Measurements from ENCODE around the gene FOXE3.

The FOXE3 gene

GRCh38 chr1:47459253-47459788, 43.2 kb downstream of the FOXE3 start:
- Histone ChIP-seq H3K27me3 (no peaks in the 10 kb centered on the region), H3K4me2 (no peak overlapping the region)

DNA sequence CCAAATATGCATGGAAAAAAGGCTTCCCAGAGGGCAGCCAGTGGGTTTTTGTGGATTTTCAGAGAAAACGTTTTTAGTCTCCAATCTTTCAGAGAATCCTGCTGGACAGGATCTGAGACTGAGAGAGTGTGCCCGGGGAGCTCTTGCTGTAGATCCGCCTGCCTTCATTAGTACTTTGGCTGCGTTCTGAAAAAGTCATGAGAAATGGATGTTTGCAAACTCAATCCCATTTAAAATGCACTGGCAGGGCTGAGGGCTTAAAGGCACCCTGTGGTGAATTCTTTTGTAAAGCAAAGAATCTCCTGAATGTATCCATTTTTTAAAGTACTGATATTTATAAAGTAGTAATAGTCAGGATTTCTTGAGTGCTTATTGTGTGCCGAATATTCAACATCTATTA, 44.0 kb downstream of the FOXE3 start:
- Histone ChIP-seq H3K4me1 (no peaks in the 10 kb centered on the region), H3K4me3 (no peak overlapping the region), H3K27me3 (no peaks in the 10 kb centered on the region), H3K36me3 (no peaks in the 10 kb centered on the region), H3K9ac (no peak overlapping the region), H4K20me1 (no peaks in the 10 kb centered on the region), H3K9me3 (replicated peaks in 1 of 11) (no peaks in the 10 kb centered on the region; a peak in 1 of 22 replicates), H3K4me2 (no peak overlapping the region), H3K27ac (no peak overlapping the region)
- TF ChIP-seq Cebpa-rat (IDR thresholded peaks at IDR 0.05): no peak

More at GRCh38 chr1:47459253-47459788, 43.2 kb downstream of the FOXE3 start:
- Histone ChIP-seq H3K4me1 (no peaks in the 10 kb centered on the region), H3K36me3 (no peaks in the 10 kb centered on the region), H3K9ac (no peak overlapping the region), H3K9me3 (replicated peaks in 1 of 11) (no peaks in the 10 kb centered on the region; a peak in 1 of 22 replicates), H4K20me1 (no peaks in the 10 kb centered on the region), H3K4me3 (no peak overlapping the region), H3K27ac (no peak overlapping the region)
- TF ChIP-seq Cebpa-rat (IDR thresholded peaks at IDR 0.05): no peak

DNA sequence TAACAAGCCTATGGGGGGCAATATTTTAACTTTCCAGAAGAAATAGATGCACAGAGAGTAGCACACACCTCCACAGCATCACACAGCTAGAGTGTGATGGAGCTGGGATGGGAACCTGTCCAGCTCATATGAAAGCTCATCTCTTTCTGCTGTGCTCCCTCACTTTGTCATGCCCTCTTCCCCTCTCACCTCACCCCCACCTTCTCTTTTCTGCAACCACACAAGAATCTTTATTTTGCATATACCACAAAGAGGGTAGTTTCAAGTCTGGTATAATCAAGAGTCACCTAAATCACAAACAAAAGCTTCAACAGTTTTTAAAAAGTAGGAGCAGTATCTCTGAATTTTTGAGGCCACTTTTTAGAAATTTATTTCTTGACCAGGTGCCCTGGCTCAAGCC, 44.4 kb downstream of the FOXE3 start:
- H3K36me3 ChIP-seq: no peaks in the 10 kb centered on the region
- no peak overlapping the region for H3K4me2 ChIP-seq
- no peaks in the 10 kb centered on the region for H3K27me3 ChIP-seq
- H3K4me3 ChIP-seq: no peak overlapping the region
- no peak for TF ChIP-seq Cebpa-rat (IDR thresholded peaks at IDR 0.05)
- H3K9ac ChIP-seq: no peak overlapping the region
- no peaks in the 10 kb centered on the region for H4K20me1 ChIP-seq
- no peak overlapping the region for H3K27ac ChIP-seq
- no peaks in the 10 kb centered on the region; a peak in 1 of 22 replicates for H3K9me3 ChIP-seq (replicated peaks in 1 of 11)
- no peaks in the 10 kb centered on the region for H3K4me1 ChIP-seq

GRCh38 chr1:47465605-47466004, 49.5 kb downstream of the FOXE3 start:
- no peaks in the 10 kb centered on the region for H3K36me3 ChIP-seq

More at GRCh38 chr1:47465605-47466004, 49.5 kb downstream of the FOXE3 start:
- Histone ChIP-seq H3K4me2 (no peak overlapping the region), H3K4me3 (no peak overlapping the region), H3K27me3 (no peaks in the 10 kb centered on the region), H3K9me3 (replicated peaks in 1 of 11) (no peaks in the 10 kb centered on the region), H3K9ac (no peak overlapping the region), H4K20me1 (no peaks in the 10 kb centered on the region), H3K4me1 (no peaks in the 10 kb centered on the region), H3K27ac (no peak overlapping the region)
- TF ChIP-seq Cebpa-rat (IDR thresholded peaks at IDR 0.05): no peak
